ENCODE data around the gene SP5. TPM values are rescaled to one million over a fixed set of nuclear protein-coding genes. Genes with fewer than 3 reads are reported as not detected.
A peak's percentile ranks its signal among the peaks of the same experiment; 100 is the strongest.

SP5 gene
- polyA plus RNA-seq, 1 of the 3 experiments (the other 2 are of a cell fraction) = not detected

GRCh38 chr2:170713543-170714380 is 1.4 kb upstream of the SP5 start:
- H3K79me2 ChIP-seq (ENCODE audit: insufficient read depth) = no peaks in the 10 kb centered on the region
- no peaks in the 10 kb centered on the region for H3K36me3 ChIP-seq (replicated peaks in 1 of 2; ENCODE audit: control insufficient read depth in 1 of 2, insufficient read depth in 2 of 2, low read length in 1 of 2)
- H2AFZ ChIP-seq (ENCODE audit: low read depth) = no peak overlapping the region
- DNase-seq = peak; percentile 43
- ChIA-PET CTCF (interaction anchor here (0.8 to 1.1 kb wide), 2 partner anchors 99 to 200 kb away, joined by 3 read pairs; no protein-coding TSS in a partner anchor), POLR2A (no interaction called here)
- H3K9me2 ChIP-seq = no peaks in the 10 kb centered on the region
- H3K4me2 ChIP-seq = no peak overlapping the region
- 23% methylated on average over 23 of the region's 76 CpGs for WGBS (ENCODE audit: low lambda C conversion rate)
- H3K9me3 ChIP-seq = no peaks in the 10 kb centered on the region
- H4K20me1 ChIP-seq (ENCODE audit: insufficient read depth) = no peaks in the 10 kb centered on the region
- no peak overlapping the region for H3K9ac ChIP-seq
- H3K27me3 ChIP-seq (ENCODE audit: insufficient read depth) = peaks cover 87% of the 10 kb centered on the region
- H3K4me1 ChIP-seq (ENCODE audit: control insufficient read depth in 1 of 2, insufficient read depth in 2 of 2, low read depth in 1 of 2, low read length in 1 of 2) = peaks cover 0 to 9% of the 10 kb centered on the region in 2 experiments; a peak in 2 of 4 replicates
- no peak overlapping the region for H3K27ac ChIP-seq (ENCODE audit: low read depth in 2 of 2, low read length in 1 of 2)
- no peak for TF ChIP-seq RCOR1 (IDR thresholded peaks at IDR 0.05; ENCODE audit: low read length)
- peak; percentile 93; the same call in 1 of the 2 replicates for TF ChIP-seq EZH2phosphoT487 (IDR thresholded peaks at IDR 0.05; ENCODE audit: borderline replicate concordance, low read depth)
- TF ChIP-seq NRF1 (IDR thresholded peaks at IDR 0.05; ENCODE audit: low read depth, low read length) = no peak
- no peak for TF ChIP-seq MAX (IDR thresholded peaks at IDR 0.05; ENCODE audit: low read depth)
- H3K4me3 ChIP-seq (ENCODE audit: low read depth in 2 of 2, low read length in 1 of 2) = no peak overlapping the region
- H3F3A ChIP-seq (replicated peaks; ENCODE audit: insufficient read depth) = no peaks in the 10 kb centered on the region

- Histone ChIP-seq H3K27ac (ENCODE audit: low read depth in 2 of 2, low read length in 1 of 2) (no peak overlapping the region), H3K4me3 (ENCODE audit: low read depth in 2 of 2, low read length in 1 of 2) (peak overlapping the region; percentile 24 to 56), H3K79me2 (ENCODE audit: insufficient read depth) (no peaks in the 10 kb centered on the region), H3K36me3 (replicated peaks in 1 of 2; ENCODE audit: control insufficient read depth in 1 of 2, insufficient read depth in 2 of 2, low read length in 1 of 2) (no peaks in the 10 kb centered on the region), H3K27me3 (ENCODE audit: insufficient read depth) (peaks cover 85% of the 10 kb centered on the region), H3K9me2 (no peaks in the 10 kb centered on the region), H3K9me3 (no peaks in the 10 kb centered on the region), H3F3A (replicated peaks; ENCODE audit: insufficient read depth) (no peaks in the 10 kb centered on the region), H2AFZ (ENCODE audit: low read depth) (no peak overlapping the region), H3K4me2 (peak overlapping the region; percentile 63; the same call in 1 of the 2 replicates), H3K4me1 (ENCODE audit: control insufficient read depth in 1 of 2, insufficient read depth in 2 of 2, low read depth in 1 of 2, low read length in 1 of 2) (peaks cover 0 to 9% of the 10 kb centered on the region in 2 experiments; a peak in 2 of 4 replicates), H4K20me1 (ENCODE audit: insufficient read depth) (no peaks in the 10 kb centered on the region), H3K9ac (no peak overlapping the region)
- ChIA-PET CTCF (interaction anchor here (0.8 kb wide), 1 partner anchor 99 kb away, joined by 3 read pairs; no protein-coding TSS in a partner anchor), POLR2A (no interaction called here)
- DNase-seq = peak; percentile 58
- 4% methylated on average over 20 of the region's 59 CpGs for WGBS (ENCODE audit: low lambda C conversion rate)
- TF ChIP-seq MEF2A (IDR thresholded peaks at IDR 0.05; ENCODE audit: borderline replicate concordance, low read depth) (no peak), RXRA (IDR thresholded peaks at IDR 0.05; ENCODE audit: borderline replicate concordance, low read depth) (no peak), GATA2 (CRISPR knock-in tag; IDR thresholded peaks at IDR 0.05) (no peak), JUND (IDR thresholded peaks at IDR 0.05) (no peak), POLR2AphosphoS5 (IDR thresholded peaks at IDR 0.05; ENCODE audit: low read depth, low read length) (no peak), NRF1 (IDR thresholded peaks at IDR 0.05; ENCODE audit: low read depth, low read length) (no peak), FOXM1 (IDR thresholded peaks at IDR 0.05; ENCODE audit: low read depth) (no peak), PBX3 (IDR thresholded peaks at IDR 0.05) (no peak), RAD21 (IDR thresholded peaks at IDR 0.05; ENCODE audit: low read length) (no peak), TAF1 (IDR thresholded peaks at IDR 0.05; ENCODE audit: borderline replicate concordance, low read depth, low read length) (no peak), ZBTB33 (IDR thresholded peaks at IDR 0.05; ENCODE audit: borderline replicate concordance, low read depth) (no peak), ELF1 (IDR thresholded peaks at IDR 0.05) (no peak), FOXJ3 (CRISPR knock-in tag; IDR thresholded peaks at IDR 0.05) (no peak), MAX (IDR thresholded peaks at IDR 0.05; ENCODE audit: low read depth) (no peak), TCF12 (IDR thresholded peaks at IDR 0.05) (no peak), EZH2phosphoT487 (IDR thresholded peaks at IDR 0.05; ENCODE audit: borderline replicate concordance, low read depth) (no peak), REST (IDR thresholded peaks at IDR 0.05; ENCODE audit: low read depth, low read length) (no peak)
Measured at GRCh38 chr2:170714381-170715061, 616 bp upstream of the SP5 start.

Measured in SK-N-SH (cell line).